ENCODE data around the gene CH25H. TPM values are rescaled to one million over a fixed set of nuclear protein-coding genes. Genes with fewer than 3 reads are reported as not detected.

The CH25H gene
- total and polyA plus RNA-seq, 10 donors: 0.72 to 8.8 (median 2.1) TPM

DNA sequence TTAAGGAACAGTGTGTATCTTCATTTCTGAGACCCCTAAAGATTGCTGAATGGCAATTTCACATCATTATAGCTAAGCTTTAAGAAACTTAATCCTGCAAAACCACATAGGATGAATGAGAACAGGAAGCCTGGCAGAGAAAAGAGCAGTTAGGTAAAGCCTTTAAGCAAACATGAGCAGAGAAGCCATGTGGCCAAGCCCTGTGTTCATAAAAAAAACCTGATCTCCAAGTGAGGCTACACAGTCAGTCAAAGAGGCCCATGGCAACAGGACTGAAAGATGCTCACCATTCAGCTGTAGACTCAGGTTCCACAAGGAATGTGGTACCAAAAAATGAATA lies 35.2 kb upstream of the CH25H start:
- Histone ChIP-seq H3K27ac (peak overlapping the region in 6 of 8 donors; percentile 34 to 80 (median 68)), H3K9me3 (no peaks in the 10 kb centered on the region), H3K4me1 (peaks cover 27 to 71% (median 45%) of the 10 kb centered on the region in 6 donors), H3K4me3 (no peak overlapping the region), H3K36me3 (peaks cover 0 to 37% (median 9%) of the 10 kb centered on the region in 6 donors), H3K27me3 (replicated peaks in 1 of 7) (no peaks in the 10 kb centered on the region)
- TF ChIP-seq, protein P1, sequence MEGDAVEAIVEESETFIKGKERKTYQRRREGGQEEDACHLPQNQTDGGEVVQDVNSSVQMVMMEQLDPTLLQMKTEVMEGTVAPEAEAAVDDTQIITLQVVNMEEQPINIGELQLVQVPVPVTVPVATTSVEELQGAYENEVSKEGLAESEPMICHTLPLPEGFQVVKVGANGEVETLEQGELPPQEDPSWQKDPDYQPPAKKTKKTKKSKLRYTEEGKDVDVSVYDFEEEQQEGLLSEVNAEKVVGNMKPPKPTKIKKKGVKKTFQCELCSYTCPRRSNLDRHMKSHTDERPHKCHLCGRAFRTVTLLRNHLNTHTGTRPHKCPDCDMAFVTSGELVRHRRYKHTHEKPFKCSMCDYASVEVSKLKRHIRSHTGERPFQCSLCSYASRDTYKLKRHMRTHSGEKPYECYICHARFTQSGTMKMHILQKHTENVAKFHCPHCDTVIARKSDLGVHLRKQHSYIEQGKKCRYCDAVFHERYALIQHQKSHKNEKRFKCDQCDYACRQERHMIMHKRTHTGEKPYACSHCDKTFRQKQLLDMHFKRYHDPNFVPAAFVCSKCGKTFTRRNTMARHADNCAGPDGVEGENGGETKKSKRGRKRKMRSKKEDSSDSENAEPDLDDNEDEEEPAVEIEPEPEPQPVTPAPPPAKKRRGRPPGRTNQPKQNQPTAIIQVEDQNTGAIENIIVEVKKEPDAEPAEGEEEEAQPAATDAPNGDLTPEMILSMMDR (IDR thresholded peaks at IDR 0.05 in 8 of 11, conservative IDR thresholded peaks at IDR 0.05 in 3 of 11): no peak
- TF ChIP-seq POLR2AphosphoS5 (IDR thresholded peaks at IDR 0.05): no peak
- TF ChIP-seq POLR2A (IDR thresholded peaks at IDR 0.05): no peak
- DNase-seq: no peak
- intact Hi-C loops (cut with DNase I; ENCODE audit: low total_unique reads): no loop called here

DNA sequence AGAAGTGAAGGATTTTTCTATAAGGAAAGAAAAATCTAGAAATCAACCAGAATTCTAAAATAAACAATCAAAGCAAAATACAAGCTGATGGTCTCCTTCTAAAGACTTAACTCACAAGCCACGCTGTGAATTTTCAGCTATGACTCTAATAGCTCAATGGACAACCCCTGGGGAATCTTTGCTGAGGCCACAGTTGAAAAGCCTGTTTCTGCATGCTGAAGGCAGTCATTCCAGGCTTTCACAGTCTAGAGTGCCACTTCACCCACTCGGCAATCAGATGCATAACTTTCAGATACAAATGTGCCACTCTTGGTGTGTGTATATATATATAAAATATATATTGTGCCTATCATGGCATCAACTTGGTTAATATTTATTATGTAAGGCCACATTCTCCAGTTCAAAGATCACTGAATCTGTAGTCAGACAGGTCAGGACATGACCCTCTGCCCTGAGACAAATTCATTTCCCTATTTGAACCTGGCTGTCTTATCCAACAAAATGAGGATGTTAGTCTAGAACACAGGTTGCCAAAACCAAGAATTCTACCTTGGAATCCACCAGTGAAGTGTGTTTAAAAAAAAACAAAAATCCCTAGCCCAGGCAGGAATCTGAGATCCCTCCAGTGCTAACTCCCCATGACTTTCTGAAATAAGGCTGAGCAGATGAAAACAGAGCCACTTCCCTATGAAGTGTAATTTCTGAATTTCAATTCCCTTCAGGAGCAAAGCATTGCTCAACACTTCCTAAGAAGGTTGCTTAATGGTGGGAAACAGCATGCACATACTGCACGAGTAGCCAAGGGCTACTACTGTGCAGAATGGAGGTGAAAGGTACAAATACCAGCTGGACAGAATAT lies 34.6 kb upstream of the CH25H start:
- Histone ChIP-seq H3K4me1 (peaks cover 27 to 68% (median 45%) of the 10 kb centered on the region in 6 donors), H3K9me3 (no peaks in the 10 kb centered on the region), H3K27ac (peak overlapping the region in 4 of 8 donors; percentile 67 to 80 (median 70)), H3K4me3 (no peak overlapping the region), H3K27me3 (replicated peaks in 1 of 7) (no peaks in the 10 kb centered on the region), H3K36me3 (peaks cover 0 to 41% (median 9%) of the 10 kb centered on the region in 6 donors)
- intact Hi-C loops (cut with DNase I; ENCODE audit: low total_unique reads): no loop called here
- TF ChIP-seq POLR2A (IDR thresholded peaks at IDR 0.05) (no peak), POLR2AphosphoS5 (IDR thresholded peaks at IDR 0.05) (peak in 1 of 3 donors; percentile 69)
- TF ChIP-seq, protein P1 (IDR thresholded peaks at IDR 0.05 in 8 of 11, conservative IDR thresholded peaks at IDR 0.05 in 3 of 11): no peak
- DNase-seq: no peak
- WGBS, 5 donors: 65 to 82% (median 68%) methylated on average over 3 of the region's 3 CpGs

DNA sequence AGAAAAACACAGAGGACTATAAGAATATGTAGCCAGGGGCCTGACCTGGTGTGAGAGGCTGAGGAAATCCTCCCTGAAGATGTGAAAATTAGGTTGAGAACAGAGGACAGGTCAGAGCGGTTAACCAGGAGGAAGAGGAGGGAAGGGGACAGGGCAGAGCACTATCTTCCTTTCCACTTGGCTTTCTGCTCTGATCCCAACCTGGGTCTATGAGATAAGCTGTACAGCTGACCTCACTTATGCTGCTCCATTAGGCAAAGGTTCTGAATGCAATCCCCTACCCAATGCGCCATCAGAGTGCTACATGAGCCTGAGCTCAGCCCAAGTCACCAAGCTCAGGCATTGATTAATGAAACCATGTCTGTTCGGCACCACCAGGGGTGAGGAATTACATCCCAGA lies 33.9 kb upstream of the CH25H start:
- H3K27ac ChIP-seq: peak overlapping the region in 4 of 8 donors; percentile 67 to 80 (median 70)
- peaks cover 27 to 66% (median 45%) of the 10 kb centered on the region in 6 donors for H3K4me1 ChIP-seq
- peaks cover 0 to 47% (median 9%) of the 10 kb centered on the region in 6 donors for H3K36me3 ChIP-seq
- 80 to 93% (median 89%) methylated on average over 3 of the region's 3 CpGs for WGBS, 5 donors
- H3K9me3 ChIP-seq: no peaks in the 10 kb centered on the region
- no peaks in the 10 kb centered on the region for H3K27me3 ChIP-seq (replicated peaks in 1 of 7)
- H3K4me3 ChIP-seq: no peak overlapping the region
- TF ChIP-seq POLR2A (IDR thresholded peaks at IDR 0.05) (no peak), POLR2AphosphoS5 (IDR thresholded peaks at IDR 0.05) (no peak)
- TF ChIP-seq, protein P1 (IDR thresholded peaks at IDR 0.05 in 8 of 11, conservative IDR thresholded peaks at IDR 0.05 in 3 of 11): no peak
- intact Hi-C loops (cut with DNase I; ENCODE audit: low total_unique reads): no loop called here
- DNase-seq: no peak

DNA sequence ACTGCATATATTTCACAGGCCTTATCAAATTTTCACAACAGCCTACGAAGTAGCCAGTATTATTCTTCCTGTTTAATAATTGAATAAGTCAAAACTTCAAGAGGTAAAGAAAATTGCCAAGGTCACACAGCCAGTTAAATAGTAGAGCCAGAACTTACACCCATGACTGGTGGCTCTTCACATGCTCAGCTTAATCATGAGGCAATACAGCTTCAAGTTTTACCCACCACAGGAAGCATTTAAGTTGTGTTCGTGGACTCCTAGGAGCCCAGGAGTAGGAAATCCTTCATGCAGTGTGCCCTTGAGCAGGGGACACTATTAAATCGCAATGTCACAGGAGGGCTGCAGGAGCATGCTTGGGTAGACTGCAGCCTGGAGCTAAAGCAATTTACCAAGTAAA lies 33.4 kb upstream of the CH25H start:
- intact Hi-C loops (cut with DNase I; ENCODE audit: low total_unique reads): no loop called here
- 34 to 75% (median 59%) methylated on average over 3 of the region's 3 CpGs for WGBS, 5 donors
- peaks cover 0 to 51% (median 9%) of the 10 kb centered on the region in 6 donors for H3K36me3 ChIP-seq
- peak in 1 of 3 donors; percentile 19 for TF ChIP-seq POLR2AphosphoS5 (IDR thresholded peaks at IDR 0.05)
- TF ChIP-seq, protein P1 (IDR thresholded peaks at IDR 0.05 in 8 of 11, conservative IDR thresholded peaks at IDR 0.05 in 3 of 11): no peak
- TF ChIP-seq POLR2A (IDR thresholded peaks at IDR 0.05): no peak
- peaks cover 27 to 61% (median 45%) of the 10 kb centered on the region in 6 donors for H3K4me1 ChIP-seq
- no peak overlapping the region for H3K4me3 ChIP-seq
- peak overlapping the region in 4 of 8 donors; percentile 67 to 80 (median 70) for H3K27ac ChIP-seq
- DNase-seq: no peak
- no peaks in the 10 kb centered on the region for H3K9me3 ChIP-seq
- no peaks in the 10 kb centered on the region for H3K27me3 ChIP-seq (replicated peaks in 1 of 7)
